ENCODE data around the gene FADS3.
"Not testable (repeated sequence)": the region's sequence is repeated elsewhere in the genome, so short reads cannot be mapped to it uniquely, and the experiment has no call there.

FADS3 gene

GRCh38 chr11:61897387-61898246 lies 6.3 kb upstream of the FADS3 start:
- no peak for FAIRE-seq

GRCh38 chr11:61896665-61897386 lies 5.5 kb upstream of the FADS3 start:
- no peak for FAIRE-seq

- no peak for FAIRE-seq
These were observed 4.3 kb upstream of the FADS3 start for GRCh38 chr11:61895718-61896059.

GRCh38 chr11:61895046-61895717 lies 3.8 kb upstream of the FADS3 start:
- no peak for FAIRE-seq

GRCh38 chr11:61893981-61894380 lies 2.6 kb upstream of the FADS3 start:
- no peak for FAIRE-seq

GRCh38 chr11:61892085-61892370 lies 683 bp upstream of the FADS3 start:
- no peak for FAIRE-seq

- FAIRE-seq = no peak
These were observed 615 bp downstream of the FADS3 start for GRCh38 chr11:61890529-61891330.

- no peak for FAIRE-seq
These were observed 1.5 kb downstream of the FADS3 start for GRCh38 chr11:61889831-61890230.

GRCh38 chr11:61888590-61888989 lies 2.8 kb downstream of the FADS3 start:
- no peak for FAIRE-seq

GRCh38 chr11:61887839-61888494 lies 3.4 kb downstream of the FADS3 start:
- FAIRE-seq = no peak

GRCh38 chr11:61886643-61887042 lies 4.7 kb downstream of the FADS3 start:
- no peak for FAIRE-seq

GRCh38 chr11:61885784-61886580 lies 5.4 kb downstream of the FADS3 start:
- no peak for FAIRE-seq

GRCh38 chr11:61885166-61885778 lies 6.1 kb downstream of the FADS3 start:
- no peak for FAIRE-seq

- no peak for FAIRE-seq
These were observed 7.4 kb downstream of the FADS3 start for GRCh38 chr11:61883947-61884346.

- FAIRE-seq = no peak
These were observed 8.0 kb downstream of the FADS3 start for GRCh38 chr11:61883327-61883726.

GRCh38 chr11:61882879-61883278 lies 8.5 kb downstream of the FADS3 start:
- FAIRE-seq = no peak

GRCh38 chr11:61882267-61882666 lies 9.1 kb downstream of the FADS3 start:
- not testable (repeated sequence) for FAIRE-seq

GRCh38 chr11:61881397-61881796 lies 9.9 kb downstream of the FADS3 start:
- no peak for FAIRE-seq

- FAIRE-seq = no peak
These were observed 10.9 kb downstream of the FADS3 start for GRCh38 chr11:61880454-61880853.

- no peak for FAIRE-seq
These were observed 11.3 kb downstream of the FADS3 start for GRCh38 chr11:61880031-61880430.

GRCh38 chr11:61879152-61879551 lies 12.2 kb downstream of the FADS3 start:
- no peak for FAIRE-seq

All from endometrium (tissue), 2 donors.